Brain microvascular endothelial cell (primary cell): Measurements from ENCODE around the gene BTG3.

ENCODE experiments used
- DNase-seq: peaks from one replicate; pipeline ENCODE4 v3.0.0-alpha.2; 2020
- H3K27ac ChIP-seq: fragments of 250-450 bp; sonication (Bioruptor Pico); 2 replicates; pipeline ENCODE4 v1.5.1; 2020; ENCODE audit warnings: mild to moderate bottlenecking, moderate library complexity
- H3K27me3 ChIP-seq: fragments of 250-450 bp; sonication (Bioruptor Pico); replicated peaks from 2 replicates; pipeline ENCODE4 v1.5.1; 2020; ENCODE audit warnings: mild to moderate bottlenecking
- H3K36me3 ChIP-seq: fragments of 250-450 bp; sonication (Bioruptor Pico); replicated peaks from 2 replicates; pipeline ENCODE4 v1.5.1; 2020; ENCODE audit warnings: mild to moderate bottlenecking
- H3K4me3 ChIP-seq: 2 replicates; pipeline ENCODE4 v1.5.1; 2011; ENCODE audit warnings: low read depth, mild to moderate bottlenecking, control low read depth, low read length, moderate library complexity
- in situ Hi-C: cut with HindIII; loops from 2 replicates; pipeline ENCODE4 v1.10.0; 2017; ENCODE audit warnings: low sequenced_read_pairs, low pct_ligation_motif_present
- TF ChIP-seq, protein P1 (sequence below): IDR thresholded peaks from 2 replicates; pipeline ENCODE4 v1.5.1; 2011; ENCODE audit warnings: low read depth, mild to moderate bottlenecking, moderate library complexity, low read length, control low read depth, inconsistent platforms; ENCODE audit errors: missing control alignments

BTG3 gene

DNA sequence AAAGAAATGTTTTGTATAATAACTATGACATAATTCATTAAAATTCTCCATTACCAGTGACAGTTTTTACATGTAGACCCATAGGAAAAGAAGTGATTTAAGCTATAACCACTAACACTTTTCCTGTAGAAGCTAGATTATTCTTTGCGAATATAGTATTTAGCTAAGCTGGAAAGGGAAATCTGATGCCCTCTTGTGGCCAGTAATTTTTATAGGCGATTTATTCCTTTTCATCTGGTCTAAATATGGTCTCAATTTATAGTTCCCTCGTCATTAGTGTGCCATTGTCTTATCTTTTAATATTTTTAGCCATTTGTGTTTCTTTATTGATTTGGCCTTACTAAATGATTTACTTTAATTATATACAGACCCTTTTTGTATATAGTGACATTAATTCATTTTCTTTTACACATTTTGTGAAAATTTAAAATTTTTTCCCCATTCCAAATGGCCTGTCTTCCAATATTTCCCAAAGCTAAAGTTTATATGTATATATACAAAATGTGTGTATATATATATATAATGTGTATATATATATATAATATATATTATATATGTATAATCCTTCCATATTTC lies 26.7 kb downstream of the BTG3 start:
- Histone ChIP-seq H3K27me3 (no peaks in the 10 kb centered on the region), H3K36me3 (no peaks in the 10 kb centered on the region), H3K27ac (no peak overlapping the region), H3K4me3 (no peak overlapping the region)
- peak; percentile 46 for DNase-seq
- in situ Hi-C loops = no loop called here
- TF ChIP-seq, protein P1, sequence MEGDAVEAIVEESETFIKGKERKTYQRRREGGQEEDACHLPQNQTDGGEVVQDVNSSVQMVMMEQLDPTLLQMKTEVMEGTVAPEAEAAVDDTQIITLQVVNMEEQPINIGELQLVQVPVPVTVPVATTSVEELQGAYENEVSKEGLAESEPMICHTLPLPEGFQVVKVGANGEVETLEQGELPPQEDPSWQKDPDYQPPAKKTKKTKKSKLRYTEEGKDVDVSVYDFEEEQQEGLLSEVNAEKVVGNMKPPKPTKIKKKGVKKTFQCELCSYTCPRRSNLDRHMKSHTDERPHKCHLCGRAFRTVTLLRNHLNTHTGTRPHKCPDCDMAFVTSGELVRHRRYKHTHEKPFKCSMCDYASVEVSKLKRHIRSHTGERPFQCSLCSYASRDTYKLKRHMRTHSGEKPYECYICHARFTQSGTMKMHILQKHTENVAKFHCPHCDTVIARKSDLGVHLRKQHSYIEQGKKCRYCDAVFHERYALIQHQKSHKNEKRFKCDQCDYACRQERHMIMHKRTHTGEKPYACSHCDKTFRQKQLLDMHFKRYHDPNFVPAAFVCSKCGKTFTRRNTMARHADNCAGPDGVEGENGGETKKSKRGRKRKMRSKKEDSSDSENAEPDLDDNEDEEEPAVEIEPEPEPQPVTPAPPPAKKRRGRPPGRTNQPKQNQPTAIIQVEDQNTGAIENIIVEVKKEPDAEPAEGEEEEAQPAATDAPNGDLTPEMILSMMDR = peak; percentile 51

DNA sequence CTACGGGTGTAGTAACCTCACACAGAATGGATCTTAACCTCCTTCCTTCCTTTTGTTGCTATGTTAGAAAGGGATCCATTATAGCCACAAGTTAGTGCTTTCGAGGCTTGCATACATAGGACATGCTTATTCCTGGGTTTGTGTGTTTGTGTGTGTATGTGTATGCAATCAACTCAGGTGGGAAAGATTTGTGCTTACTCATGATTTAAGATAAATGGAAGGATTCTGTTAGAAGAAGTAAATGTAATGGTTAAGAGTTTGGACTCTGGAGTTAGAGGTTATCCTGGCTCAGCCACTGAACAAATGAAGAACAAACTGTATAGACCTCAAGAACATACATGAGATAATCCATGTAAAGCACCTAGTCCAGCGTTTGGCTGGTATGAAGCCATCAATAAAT lies 28.8 kb downstream of the BTG3 start:
- Histone ChIP-seq H3K27ac (no peak overlapping the region), H3K36me3 (no peaks in the 10 kb centered on the region), H3K27me3 (no peaks in the 10 kb centered on the region), H3K4me3 (no peak overlapping the region)
- in situ Hi-C loops = no loop called here
- TF ChIP-seq, protein P1 = no peak
- no peak for DNase-seq

DNA sequence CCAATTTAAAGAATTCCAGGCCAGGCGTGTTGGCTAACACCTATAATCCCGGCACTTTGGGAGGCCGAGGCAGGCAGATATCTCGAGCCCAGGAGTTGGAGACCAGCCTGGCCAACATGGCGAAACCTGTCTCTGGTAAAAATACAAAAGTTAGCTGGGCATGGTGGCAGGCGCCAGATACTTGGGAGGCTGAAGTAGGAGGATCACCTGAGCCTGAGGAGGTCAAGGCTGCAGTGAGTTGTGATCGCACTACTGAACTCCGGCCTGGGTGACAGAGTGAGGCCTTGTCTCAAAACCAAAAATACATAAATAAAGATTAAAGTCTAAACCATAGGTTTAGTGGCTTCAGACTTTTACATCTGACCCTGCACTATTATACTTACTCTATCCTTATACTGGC lies 32.4 kb downstream of the BTG3 start:
- TF ChIP-seq, protein P1 = no peak
- no peak overlapping the region for H3K4me3 ChIP-seq
- DNase-seq = no peak
- no peak overlapping the region for H3K27ac ChIP-seq
- no peaks in the 10 kb centered on the region for H3K27me3 ChIP-seq
- in situ Hi-C loops = no loop called here
- no peaks in the 10 kb centered on the region for H3K36me3 ChIP-seq

DNA sequence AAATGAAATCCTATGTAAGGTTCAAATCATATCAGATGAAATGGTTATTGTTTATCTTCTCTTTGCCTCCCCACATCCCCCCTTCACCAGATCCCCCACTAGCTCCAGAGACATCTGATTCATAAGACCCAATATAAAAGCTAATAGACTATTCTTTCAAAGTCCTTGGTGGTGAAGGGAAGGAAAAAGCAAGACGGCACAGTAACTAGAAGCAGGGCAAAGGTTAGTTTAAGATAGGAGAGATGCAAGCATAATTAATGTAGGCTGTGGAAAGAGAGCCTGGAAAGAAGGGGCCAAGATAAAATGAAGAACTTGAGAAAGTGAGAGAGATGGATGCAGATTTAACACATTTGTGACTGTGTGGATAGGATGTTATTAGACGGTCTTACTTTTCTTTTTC lies 33.8 kb downstream of the BTG3 start:
- in situ Hi-C loops = no loop called here
- TF ChIP-seq, protein P1 = no peak

DNA sequence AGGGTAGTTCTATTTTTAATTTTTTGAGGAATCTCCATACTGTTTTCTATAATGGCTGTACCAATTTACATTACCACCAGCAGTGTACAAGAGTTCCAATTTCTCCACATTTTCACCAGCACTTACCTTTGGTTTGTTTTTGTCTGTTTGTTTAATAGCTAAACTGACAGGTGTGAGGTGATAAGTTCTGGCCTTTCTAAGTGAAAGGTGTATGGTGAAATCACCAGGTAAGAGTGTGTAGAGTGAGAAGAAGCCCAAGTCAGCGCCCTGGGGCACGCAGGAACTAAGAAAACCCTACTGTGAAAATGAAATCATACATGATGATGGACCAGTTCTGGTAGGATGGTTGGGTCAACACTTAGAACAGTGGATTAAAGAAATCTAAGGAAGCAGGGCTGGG lies 34.5 kb downstream of the BTG3 start:
- Histone ChIP-seq H3K4me3 (no peak overlapping the region), H3K36me3 (no peaks in the 10 kb centered on the region), H3K27ac (no peak overlapping the region), H3K27me3 (no peaks in the 10 kb centered on the region)
- TF ChIP-seq, protein P1 = no peak
- no peak for DNase-seq
- in situ Hi-C loops = no loop called here

More for the DNA sequence above, 33.8 kb downstream of the BTG3 start:
- Histone ChIP-seq H3K36me3 (no peaks in the 10 kb centered on the region), H3K27me3 (no peaks in the 10 kb centered on the region), H3K4me3 (no peak overlapping the region), H3K27ac (no peak overlapping the region)
- DNase-seq = no peak

DNA sequence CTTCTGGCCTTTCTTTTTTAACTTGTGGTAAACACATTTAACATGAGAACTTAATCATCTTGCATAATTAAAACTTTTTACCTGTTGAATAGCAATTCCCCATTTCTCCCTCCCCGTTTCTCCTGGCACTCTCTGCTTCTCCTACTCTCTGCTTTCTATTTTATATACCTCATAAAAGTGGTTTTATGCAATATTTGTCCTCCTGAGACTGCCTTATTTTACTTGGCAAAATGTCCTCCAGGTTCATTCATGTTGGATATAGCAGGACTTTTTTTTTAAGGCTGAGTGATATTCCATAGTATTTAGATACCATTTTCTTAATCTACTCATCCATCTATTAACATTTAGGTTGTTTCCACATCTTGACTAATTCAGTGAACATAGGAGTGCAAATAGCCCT lies 35.0 kb downstream of the BTG3 start:
- TF ChIP-seq, protein P1 = no peak
- H3K4me3 ChIP-seq = no peak overlapping the region
- H3K36me3 ChIP-seq = no peaks in the 10 kb centered on the region
- no peak for DNase-seq
- H3K27ac ChIP-seq = no peak overlapping the region
- H3K27me3 ChIP-seq = no peaks in the 10 kb centered on the region
- in situ Hi-C loops = no loop called here
